ENCODE measurements around the gene ADIG.

Gene ADIG

GRCh38 chr20:38601216-38602184 lies 20.5 kb downstream of the ADIG start, which contains the start of gene ARHGAP40:
Gene ARHGAP40, plus strand, starts transcription at chr20:38601809.
- peaks cover 5% of the 10 kb centered on the region for H3K4me1 Mint-ChIP-seq (ENCODE audit: low read depth)
- peaks cover 54% of the 10 kb centered on the region for H3K27me3 Mint-ChIP-seq (ENCODE audit: low read depth)
- H3K4me3 Mint-ChIP-seq, result peak within 1 kb of the TSS; percentile 37
- H3K27ac Mint-ChIP-seq, result no peak within 1 kb of the TSS
- DNase-seq (ENCODE audit: low spot score), result peak; percentile 6
- H3K36me3 Mint-ChIP-seq (ENCODE audit: low read depth), result no peaks in the 10 kb centered on the region
- no peaks in the 10 kb centered on the region for H3K9me3 Mint-ChIP-seq

GRCh38 chr20:38602185-38602581 lies 21.2 kb downstream of the ADIG start:
- H3K27me3 Mint-ChIP-seq (ENCODE audit: low read depth), result peaks cover 51% of the 10 kb centered on the region
- no peak overlapping the region for H3K27ac Mint-ChIP-seq
- H3K4me1 Mint-ChIP-seq (ENCODE audit: low read depth), result peaks cover 5% of the 10 kb centered on the region
- H3K36me3 Mint-ChIP-seq (ENCODE audit: low read depth), result no peaks in the 10 kb centered on the region
- DNase-seq (ENCODE audit: low spot score), result no peak
- no peaks in the 10 kb centered on the region for H3K9me3 Mint-ChIP-seq
- H3K4me3 Mint-ChIP-seq, result no peak overlapping the region

GRCh38 chr20:38603286-38603685 lies 22.3 kb downstream of the ADIG start:
- Mint-ChIP-seq H3K4me1 (ENCODE audit: low read depth) (peaks cover 5% of the 10 kb centered on the region), H3K27me3 (ENCODE audit: low read depth) (peaks cover 52% of the 10 kb centered on the region), H3K27ac (no peak overlapping the region), H3K36me3 (ENCODE audit: low read depth) (no peaks in the 10 kb centered on the region), H3K4me3 (no peak overlapping the region), H3K9me3 (no peaks in the 10 kb centered on the region)
- DNase-seq (ENCODE audit: low spot score), result no peak

GRCh38 chr20:38604873-38605303 lies 23.9 kb downstream of the ADIG start:
- Mint-ChIP-seq H3K27ac (no peak overlapping the region), H3K4me1 (ENCODE audit: low read depth) (peaks cover 5% of the 10 kb centered on the region), H3K36me3 (ENCODE audit: low read depth) (no peaks in the 10 kb centered on the region), H3K27me3 (ENCODE audit: low read depth) (peaks cover 58% of the 10 kb centered on the region), H3K9me3 (no peaks in the 10 kb centered on the region), H3K4me3 (no peak overlapping the region)
- DNase-seq (ENCODE audit: low spot score), result no peak

GRCh38 chr20:38607351-38607750 lies 26.4 kb downstream of the ADIG start:
- H3K27me3 Mint-ChIP-seq (ENCODE audit: low read depth), result peaks cover 43% of the 10 kb centered on the region
- H3K4me3 Mint-ChIP-seq, result no peak overlapping the region

GRCh38 chr20:38608188-38608587 lies 27.2 kb downstream of the ADIG start:
- no peaks in the 10 kb centered on the region for H3K36me3 Mint-ChIP-seq (ENCODE audit: low read depth)
- H3K27me3 Mint-ChIP-seq (ENCODE audit: low read depth), result peaks cover 38% of the 10 kb centered on the region
- no peaks in the 10 kb centered on the region for H3K9me3 Mint-ChIP-seq
- no peak for DNase-seq (ENCODE audit: low spot score)
- H3K27ac Mint-ChIP-seq, result no peak overlapping the region
- no peaks in the 10 kb centered on the region for H3K4me1 Mint-ChIP-seq (ENCODE audit: low read depth)
- no peak overlapping the region for H3K4me3 Mint-ChIP-seq

More at GRCh38 chr20:38607351-38607750, 26.4 kb downstream of the ADIG start:
- Mint-ChIP-seq H3K36me3 (ENCODE audit: low read depth) (no peaks in the 10 kb centered on the region), H3K4me1 (ENCODE audit: low read depth) (peaks cover under 1% of the 10 kb centered on the region), H3K27ac (no peak overlapping the region), H3K9me3 (no peaks in the 10 kb centered on the region)
- no peak for DNase-seq (ENCODE audit: low spot score)

GRCh38 chr20:38609815-38610214 lies 28.8 kb downstream of the ADIG start:
- H3K27ac Mint-ChIP-seq, result no peak overlapping the region
- DNase-seq (ENCODE audit: low spot score), result no peak
- H3K4me3 Mint-ChIP-seq, result no peak overlapping the region
- H3K27me3 Mint-ChIP-seq (ENCODE audit: low read depth), result peaks cover 28% of the 10 kb centered on the region
- no peaks in the 10 kb centered on the region for H3K9me3 Mint-ChIP-seq
- H3K4me1 Mint-ChIP-seq (ENCODE audit: low read depth), result no peaks in the 10 kb centered on the region
- H3K36me3 Mint-ChIP-seq (ENCODE audit: low read depth), result no peaks in the 10 kb centered on the region

GRCh38 chr20:38610521-38610920 lies 29.5 kb downstream of the ADIG start:
- no peaks in the 10 kb centered on the region for H3K4me1 Mint-ChIP-seq (ENCODE audit: low read depth)
- H3K36me3 Mint-ChIP-seq (ENCODE audit: low read depth), result no peaks in the 10 kb centered on the region
- H3K4me3 Mint-ChIP-seq, result no peak overlapping the region
- H3K27me3 Mint-ChIP-seq (ENCODE audit: low read depth), result peaks cover 22% of the 10 kb centered on the region
- no peak for DNase-seq (ENCODE audit: low spot score)
- H3K27ac Mint-ChIP-seq, result no peak overlapping the region
- H3K9me3 Mint-ChIP-seq, result no peaks in the 10 kb centered on the region

- Mint-ChIP-seq H3K36me3 (ENCODE audit: low read depth) (no peaks in the 10 kb centered on the region), H3K27me3 (ENCODE audit: low read depth) (peaks cover 13% of the 10 kb centered on the region), H3K9me3 (no peaks in the 10 kb centered on the region), H3K4me3 (no peak overlapping the region), H3K27ac (no peak overlapping the region), H3K4me1 (ENCODE audit: low read depth) (no peaks in the 10 kb centered on the region)
- DNase-seq (ENCODE audit: low spot score), result no peak
Measured at GRCh38 chr20:38612751-38613515, 31.9 kb downstream of the ADIG start.

- DNase-seq (ENCODE audit: low spot score), result no peak
- no peaks in the 10 kb centered on the region for H3K4me1 Mint-ChIP-seq (ENCODE audit: low read depth)
- H3K27ac Mint-ChIP-seq, result no peak overlapping the region
- H3K27me3 Mint-ChIP-seq (ENCODE audit: low read depth), result peaks cover 11% of the 10 kb centered on the region
- H3K4me3 Mint-ChIP-seq, result no peak overlapping the region
- no peaks in the 10 kb centered on the region for H3K9me3 Mint-ChIP-seq
- no peaks in the 10 kb centered on the region for H3K36me3 Mint-ChIP-seq (ENCODE audit: low read depth)
Measured at GRCh38 chr20:38615283-38615682, 34.3 kb downstream of the ADIG start.

- Mint-ChIP-seq H3K27me3 (ENCODE audit: low read depth) (peaks cover 17% of the 10 kb centered on the region), H3K27ac (no peak overlapping the region), H3K4me1 (ENCODE audit: low read depth) (no peaks in the 10 kb centered on the region), H3K36me3 (ENCODE audit: low read depth) (no peaks in the 10 kb centered on the region), H3K4me3 (no peak overlapping the region), H3K9me3 (no peaks in the 10 kb centered on the region)
- DNase-seq (ENCODE audit: low spot score), result no peak
Measured at GRCh38 chr20:38616457-38616856, 35.5 kb downstream of the ADIG start.

GRCh38 chr20:38617011-38617829 lies 36.2 kb downstream of the ADIG start:
- Mint-ChIP-seq H3K27me3 (ENCODE audit: low read depth) (peaks cover 18% of the 10 kb centered on the region), H3K36me3 (ENCODE audit: low read depth) (no peaks in the 10 kb centered on the region), H3K4me1 (ENCODE audit: low read depth) (no peaks in the 10 kb centered on the region), H3K9me3 (no peaks in the 10 kb centered on the region), H3K4me3 (no peak overlapping the region), H3K27ac (no peak overlapping the region)
- DNase-seq (ENCODE audit: low spot score), result no peak

- Mint-ChIP-seq H3K27ac (no peak overlapping the region), H3K4me3 (no peak overlapping the region), H3K27me3 (ENCODE audit: low read depth) (peaks cover 18% of the 10 kb centered on the region), H3K4me1 (ENCODE audit: low read depth) (no peaks in the 10 kb centered on the region), H3K9me3 (no peaks in the 10 kb centered on the region), H3K36me3 (ENCODE audit: low read depth) (no peaks in the 10 kb centered on the region)
- DNase-seq (ENCODE audit: low spot score), result no peak
Measured at GRCh38 chr20:38617830-38618196, 36.8 kb downstream of the ADIG start.
